Measurements from ENCODE around the gene NCMAP.

DNA sequence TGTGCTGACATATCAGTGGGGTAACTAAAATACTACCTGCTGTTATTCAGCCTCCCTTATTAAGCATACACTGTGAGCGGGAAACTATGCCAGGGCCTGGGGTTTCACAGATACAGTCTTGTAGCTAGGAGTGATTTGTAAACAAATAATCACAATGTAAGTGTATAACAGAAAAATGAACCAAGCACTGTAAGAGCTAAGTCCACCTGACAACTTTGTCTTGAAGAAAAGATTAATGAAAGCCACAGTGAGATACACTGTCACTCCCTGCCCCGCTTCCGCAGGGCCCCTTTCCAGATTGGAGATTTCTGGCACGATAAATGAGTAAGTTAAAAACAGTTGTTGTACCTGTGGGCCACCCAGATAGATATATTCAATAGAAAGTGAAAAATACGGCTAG, 48.5 kb upstream of the NCMAP start:
- TF ChIP-seq, protein P1, sequence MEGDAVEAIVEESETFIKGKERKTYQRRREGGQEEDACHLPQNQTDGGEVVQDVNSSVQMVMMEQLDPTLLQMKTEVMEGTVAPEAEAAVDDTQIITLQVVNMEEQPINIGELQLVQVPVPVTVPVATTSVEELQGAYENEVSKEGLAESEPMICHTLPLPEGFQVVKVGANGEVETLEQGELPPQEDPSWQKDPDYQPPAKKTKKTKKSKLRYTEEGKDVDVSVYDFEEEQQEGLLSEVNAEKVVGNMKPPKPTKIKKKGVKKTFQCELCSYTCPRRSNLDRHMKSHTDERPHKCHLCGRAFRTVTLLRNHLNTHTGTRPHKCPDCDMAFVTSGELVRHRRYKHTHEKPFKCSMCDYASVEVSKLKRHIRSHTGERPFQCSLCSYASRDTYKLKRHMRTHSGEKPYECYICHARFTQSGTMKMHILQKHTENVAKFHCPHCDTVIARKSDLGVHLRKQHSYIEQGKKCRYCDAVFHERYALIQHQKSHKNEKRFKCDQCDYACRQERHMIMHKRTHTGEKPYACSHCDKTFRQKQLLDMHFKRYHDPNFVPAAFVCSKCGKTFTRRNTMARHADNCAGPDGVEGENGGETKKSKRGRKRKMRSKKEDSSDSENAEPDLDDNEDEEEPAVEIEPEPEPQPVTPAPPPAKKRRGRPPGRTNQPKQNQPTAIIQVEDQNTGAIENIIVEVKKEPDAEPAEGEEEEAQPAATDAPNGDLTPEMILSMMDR (IDR thresholded peaks at IDR 0.05) = no peak
- TF ChIP-seq ZFX (IDR thresholded peaks at IDR 0.05; ENCODE audit: borderline replicate concordance) = no peak
